ENCODE results near the gene UBE2F. TPM values are rescaled to one million over a fixed set of nuclear protein-coding genes. Genes with fewer than 3 reads are reported as not detected.

UBE2F gene
- total and polyA plus RNA-seq, 2 of the 4 experiments (the other 2 are of a cell fraction) = 44.6 to 59.8 TPM

GRCh38 chr2:237980087-237980486 is 13.3 kb downstream of the UBE2F start:
- Histone ChIP-seq H4K8ac (ENCODE audit: low read depth in 2 of 2, low read length in 2 of 2) (no peak overlapping the region), H3K36me3 (ENCODE audit: control insufficient read depth, insufficient read depth, low read length) (peaks cover 27% of the 10 kb centered on the region), H4K91ac (ENCODE audit: insufficient read depth, low read depth, low read length) (no peak overlapping the region), H3K14ac (replicated peaks; ENCODE audit: low read depth, low read length) (no peak overlapping the region), H3K4ac (ENCODE audit: low read depth, low read length) (no peak overlapping the region), H2BK120ac (ENCODE audit: low read depth, low read length) (no peak overlapping the region), H2AFZ (replicated peaks; ENCODE audit: low read length, poor library complexity) (no peak overlapping the region), H2AK9ac (replicated peaks; ENCODE audit: low read depth, low read length, poor library complexity) (peak overlapping the region; percentile 37), H3K9ac (ENCODE audit: low read depth, low read length) (no peak overlapping the region), H3K9me1 (ENCODE audit: insufficient read depth, low read length) (peaks cover 45% of the 10 kb centered on the region), H2BK5ac (ENCODE audit: low read depth, low read length, poor library complexity, severe bottlenecking) (no peak overlapping the region), H3K27ac (ENCODE audit: insufficient read depth, low read length) (no peak overlapping the region), H2AK5ac (ENCODE audit: low read depth, low read length) (no peak overlapping the region), H4K20me1 (ENCODE audit: insufficient read depth, low read length) (peaks cover 87% of the 10 kb centered on the region), H2BK20ac (ENCODE audit: low read depth, low read length) (no peak overlapping the region), H3K27me3 (ENCODE audit: control insufficient read depth, insufficient read depth, low read length) (no peaks in the 10 kb centered on the region), H3K4me3 (ENCODE audit: insufficient read depth, low read depth, low read length) (no peak overlapping the region), H3K9me3 (ENCODE audit: control insufficient read depth, insufficient read depth, low read length) (no peaks in the 10 kb centered on the region), H3K4me1 (ENCODE audit: control insufficient read depth, insufficient read depth, low read length) (peaks cover 5% of the 10 kb centered on the region; the same call in 1 of the 2 replicates), H3K79me1 (ENCODE audit: low read depth in 1 of 2, low read length in 2 of 2) (peaks cover 64 to 98% of the 10 kb centered on the region in 2 experiments), H3K18ac (ENCODE audit: low read depth, low read length) (no peak overlapping the region), H2BK15ac (ENCODE audit: low read depth, low read length) (no peak overlapping the region), H3K4me2 (ENCODE audit: low read depth, low read length) (no peak overlapping the region), H4K5ac (ENCODE audit: low read depth, low read length) (no peak overlapping the region), H3K56ac (ENCODE audit: extremely low read depth, insufficient read depth, low read length) (no peak overlapping the region), H3K23ac (ENCODE audit: low read depth, low read length) (no peak overlapping the region)
- DNase-seq (no peak), ATAC-seq (ENCODE audit: low read depth) (no peak)
- intact Hi-C loops (cut with micrococcal nuclease) (no loop called here), in situ Hi-C loops (cut with MboI; ENCODE audit: low sequenced_read_pairs) (no loop called here), dilution Hi-C loops (cut with HindIII; ENCODE audit: low sequenced_read_pairs, unreplicated experiment) (no loop called here)
- BruUV-seq (replicated peaks) = no TSS peak
- TF ChIP-seq MAFK (IDR thresholded peaks at IDR 0.05; ENCODE audit: low read depth, low read length) (no peak), RFX5 (IDR thresholded peaks at IDR 0.05; ENCODE audit: low read depth, low read length) (no peak), SMC3 (IDR thresholded peaks at IDR 0.05; ENCODE audit: low read depth, low read length) (no peak), BHLHE40 (IDR thresholded peaks at IDR 0.05; ENCODE audit: low read depth, low read length) (no peak), NFE2L2 (IDR thresholded peaks at IDR 0.05; ENCODE audit: low read depth, low read length) (no peak), MAZ (IDR thresholded peaks at IDR 0.05; ENCODE audit: borderline replicate concordance, low read depth, low read length) (no peak), CTCF (conservative IDR thresholded peaks at IDR 0.05; ENCODE audit: low read depth, low read length) (no peak), CEBPB (IDR thresholded peaks at IDR 0.05; ENCODE audit: low read depth, low read length) (no peak), RAD21 (IDR thresholded peaks at IDR 0.05; ENCODE audit: low read length) (no peak), CHD1 (IDR thresholded peaks at IDR 0.05; ENCODE audit: low read depth, low read length) (no peak), MXI1 (IDR thresholded peaks at IDR 0.05; ENCODE audit: borderline replicate concordance, low read depth, low read length) (no peak), RCOR1 (IDR thresholded peaks at IDR 0.05; ENCODE audit: insufficient replicate concordance, low read length) (no peak), FOS (IDR thresholded peaks at IDR 0.05; ENCODE audit: low read depth, low read length) (no peak), POLR2A (IDR thresholded peaks at IDR 0.05; ENCODE audit: low read depth, low read length) (no peak)
- TF ChIP-seq, protein P1, sequence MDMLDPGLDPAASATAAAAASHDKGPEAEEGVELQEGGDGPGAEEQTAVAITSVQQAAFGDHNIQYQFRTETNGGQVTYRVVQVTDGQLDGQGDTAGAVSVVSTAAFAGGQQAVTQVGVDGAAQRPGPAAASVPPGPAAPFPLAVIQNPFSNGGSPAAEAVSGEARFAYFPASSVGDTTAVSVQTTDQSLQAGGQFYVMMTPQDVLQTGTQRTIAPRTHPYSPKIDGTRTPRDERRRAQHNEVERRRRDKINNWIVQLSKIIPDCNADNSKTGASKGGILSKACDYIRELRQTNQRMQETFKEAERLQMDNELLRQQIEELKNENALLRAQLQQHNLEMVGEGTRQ (IDR thresholded peaks at IDR 0.05; ENCODE audit: low read depth, low read length) = no peak
- TF ChIP-seq, protein P2, sequence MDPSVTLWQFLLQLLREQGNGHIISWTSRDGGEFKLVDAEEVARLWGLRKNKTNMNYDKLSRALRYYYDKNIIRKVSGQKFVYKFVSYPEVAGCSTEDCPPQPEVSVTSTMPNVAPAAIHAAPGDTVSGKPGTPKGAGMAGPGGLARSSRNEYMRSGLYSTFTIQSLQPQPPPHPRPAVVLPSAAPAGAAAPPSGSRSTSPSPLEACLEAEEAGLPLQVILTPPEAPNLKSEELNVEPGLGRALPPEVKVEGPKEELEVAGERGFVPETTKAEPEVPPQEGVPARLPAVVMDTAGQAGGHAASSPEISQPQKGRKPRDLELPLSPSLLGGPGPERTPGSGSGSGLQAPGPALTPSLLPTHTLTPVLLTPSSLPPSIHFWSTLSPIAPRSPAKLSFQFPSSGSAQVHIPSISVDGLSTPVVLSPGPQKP (IDR thresholded peaks at IDR 0.05; ENCODE audit: borderline replicate concordance, low read depth, low read length) = no peak
- ChIA-PET CTCF (no interaction called here), POLR2A (ENCODE audit: unreplicated experiment) (no interaction called here)
- WGBS, 2 experiments (ENCODE audit: extremely low coverage in 2 of 2, insufficient read length in 1 of 2) = no CpG with 5 or more reads among the region's 1 CpG
